Upper lobe of right lung (tissue), 1 donor: Measurements from ENCODE around the gene SHH. TPM values are rescaled to one million over a fixed set of nuclear protein-coding genes. Genes with fewer than 3 reads are reported as not detected.
A peak's percentile ranks its signal among the peaks of the same experiment; 100 is the strongest.

ENCODE experiments used
- ATAC-seq: fragments of 200-7000 bp; cut with Tn5 transposase; one replicate; pipeline ENCODE4 v1.9.1; 2020; ENCODE audit warnings: mild to moderate bottlenecking, moderate library complexity
- DNase-seq: peaks from one replicate; pipeline ENCODE4 v3.0.0-alpha.2; 2020
- H3K27ac ChIP-seq: fragments of 200-600 bp; one replicate; pipeline ENCODE4 v1.8.0; 2022
- H3K27me3 ChIP-seq: fragments of 200-600 bp; one replicate; pipeline ENCODE4 v1.8.0; 2022; ENCODE audit warnings: mild to moderate bottlenecking
- H3K36me3 ChIP-seq: fragments of 200-600 bp; one replicate; pipeline ENCODE4 v1.8.0; 2022
- H3K4me1 ChIP-seq: fragments of 200-600 bp; one replicate; pipeline ENCODE4 v1.8.0; 2022
- H3K4me3 ChIP-seq: fragments of 200-600 bp; one replicate; pipeline ENCODE4 v1.8.0; 2022; ENCODE audit warnings: mild to moderate bottlenecking
- H3K9me3 ChIP-seq: fragments of 200-600 bp; one replicate; pipeline ENCODE4 v1.8.0; 2022
- CTCF ChIP-seq: fragments of 200-600 bp; IDR thresholded peaks from one replicate; pipeline ENCODE4 v1.8.0; 2022; ENCODE audit warnings: antibody characterized with exemption
- intact Hi-C: fragments of 100-400 bp; cut with DNase I; formaldehyde crosslinking; loops from one replicate; pipeline ENCODE4 v1.11.0; 2022
- total RNA-seq: library from RNA; stranded (reverse); fragmentation: NEBNext Ultra II Directional; extraction: Animal tissue kit (Norgen Biotek cat#: 25700); gene quantifications from one replicate; pipeline ENCODE4 v1.2.1, GENCODE V29; 2021
- donor health status: DM: no; HTN: yes; CAD: no; lungs with severe emphysema.

Gene SHH
- total RNA-seq, 1 donor from 2014 or later: 10.1 TPM

- peak; percentile 55 for ATAC-seq
- TF ChIP-seq CTCF: peak; percentile 63
- H3K27me3 ChIP-seq: peaks cover 92% of the 10 kb centered on the region
- DNase-seq: peak; percentile 89
- intact Hi-C loops: no loop called here
- H3K27ac ChIP-seq: peak overlapping the region; percentile 79
- H3K36me3 ChIP-seq: no peaks in the 10 kb centered on the region
- peaks cover 40% of the 10 kb centered on the region for H3K4me1 ChIP-seq
- peak overlapping the region; percentile 42 for H3K4me3 ChIP-seq
- H3K9me3 ChIP-seq: no peaks in the 10 kb centered on the region
Observed at GRCh38 chr7:155804897-155805825, 7.1 kb downstream of the SHH start.

DNA sequence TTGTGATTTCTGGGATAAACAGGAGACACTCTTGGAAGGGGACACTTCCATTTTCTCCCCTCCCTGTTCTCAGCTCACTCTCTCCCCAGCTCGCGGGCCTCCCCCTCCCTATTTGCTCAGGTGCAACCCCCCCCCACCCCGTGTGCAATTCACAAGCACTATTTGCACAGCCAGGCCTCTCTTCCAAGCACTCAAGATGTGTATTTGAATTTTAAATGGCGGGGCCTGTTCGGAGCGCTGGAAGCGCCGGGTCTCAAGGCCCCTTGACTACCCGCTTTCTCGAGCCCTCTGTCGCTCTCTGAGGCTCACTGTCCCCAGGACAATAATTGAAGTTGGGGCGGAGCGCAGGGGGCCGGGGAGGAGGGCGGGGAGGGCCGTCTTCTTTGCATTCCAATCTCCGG is 7.8 kb downstream of the SHH start:
- H3K4me3 ChIP-seq: peak overlapping the region; percentile 42
- peak; percentile 2 for ATAC-seq
- intact Hi-C loops: no loop called here
- H3K4me1 ChIP-seq: peaks cover 38% of the 10 kb centered on the region
- H3K27me3 ChIP-seq: peaks cover 86% of the 10 kb centered on the region
- no peaks in the 10 kb centered on the region for H3K9me3 ChIP-seq
- H3K36me3 ChIP-seq: no peaks in the 10 kb centered on the region
- H3K27ac ChIP-seq: peak overlapping the region; percentile 79
- no peak for TF ChIP-seq CTCF
- DNase-seq: no peak

- ATAC-seq: peak; percentile 81
- Histone ChIP-seq H3K27me3 (peaks cover 79% of the 10 kb centered on the region), H3K4me3 (peak overlapping the region; percentile 42), H3K27ac (peak overlapping the region; percentile 79), H3K9me3 (no peaks in the 10 kb centered on the region), H3K36me3 (no peaks in the 10 kb centered on the region), H3K4me1 (peaks cover 33% of the 10 kb centered on the region)
- no peak for TF ChIP-seq CTCF
- peak; percentile 94 for DNase-seq
- intact Hi-C loops: no loop called here
Observed at GRCh38 chr7:155803418-155804376, 8.6 kb downstream of the SHH start.

- DNase-seq: peak; percentile 64
Observed at GRCh38 chr7:155802906-155803417, 9.3 kb downstream of the SHH start.

More at GRCh38 chr7:155802906-155803417, 9.3 kb downstream of the SHH start:
- Histone ChIP-seq H3K27me3 (peaks cover 72% of the 10 kb centered on the region), H3K27ac (peak overlapping the region; percentile 79), H3K36me3 (no peaks in the 10 kb centered on the region), H3K4me3 (peak overlapping the region; percentile 32), H3K4me1 (peaks cover 30% of the 10 kb centered on the region), H3K9me3 (no peaks in the 10 kb centered on the region)
- no peak for ATAC-seq
- intact Hi-C loops: no loop called here
- TF ChIP-seq CTCF: no peak
